ENCODE results near the gene SPG21.

The SPG21 gene

GRCh38 chr15:64993290-64993689 lies 3.6 kb upstream of the SPG21 start:
- no peak for DNase-seq (ENCODE audit: low read depth in 1 of 2, low spot score in 1 of 2)

GRCh38 chr15:64991536-64992135 lies 1.9 kb upstream of the SPG21 start:
- no peak for DNase-seq (ENCODE audit: low read depth in 1 of 2, low spot score in 1 of 2)

- no peak for DNase-seq (ENCODE audit: low read depth in 1 of 2, low spot score in 1 of 2)
Measured at GRCh38 chr15:64990168-64990470, 405 bp upstream of the SPG21 start.

GRCh38 chr15:64987136-64987535 lies 2.6 kb downstream of the SPG21 start:
- no peak for DNase-seq (ENCODE audit: low read depth in 1 of 2, low spot score in 1 of 2)

- no peak for DNase-seq (ENCODE audit: low read depth in 1 of 2, low spot score in 1 of 2)
Measured at GRCh38 chr15:64985366-64986033, 4.2 kb downstream of the SPG21 start.

GRCh38 chr15:64982472-64982871 lies 7.2 kb downstream of the SPG21 start:
- DNase-seq (ENCODE audit: low read depth in 1 of 2, low spot score in 1 of 2): no peak

GRCh38 chr15:64981812-64982431 lies 7.8 kb downstream of the SPG21 start:
- no peak for DNase-seq (ENCODE audit: low read depth in 1 of 2, low spot score in 1 of 2)

- no peak for DNase-seq (ENCODE audit: low read depth in 1 of 2, low spot score in 1 of 2)
Measured at GRCh38 chr15:64979252-64979710, 10.4 kb downstream of the SPG21 start.

GRCh38 chr15:64975390-64975789 lies 14.3 kb downstream of the SPG21 start:
- DNase-seq (ENCODE audit: low read depth in 1 of 2, low spot score in 1 of 2): no peak

GRCh38 chr15:64970698-64971097 lies 19.0 kb downstream of the SPG21 start:
- DNase-seq (ENCODE audit: low read depth in 1 of 2, low spot score in 1 of 2): no peak

GRCh38 chr15:64969401-64969800 lies 20.3 kb downstream of the SPG21 start:
- DNase-seq (ENCODE audit: low read depth in 1 of 2, low spot score in 1 of 2): no peak

GRCh38 chr15:64961013-64961412 lies 28.7 kb downstream of the SPG21 start:
- no peak for DNase-seq (ENCODE audit: low read depth in 1 of 2, low spot score in 1 of 2)

GRCh38 chr15:64960153-64960552 lies 29.6 kb downstream of the SPG21 start:
- DNase-seq (ENCODE audit: low read depth in 1 of 2, low spot score in 1 of 2): no peak

GRCh38 chr15:64959128-64959527 lies 30.6 kb downstream of the SPG21 start:
- no peak for DNase-seq (ENCODE audit: low read depth in 1 of 2, low spot score in 1 of 2)

- no peak for DNase-seq (ENCODE audit: low read depth in 1 of 2, low spot score in 1 of 2)
Measured at GRCh38 chr15:64954395-64954794, 35.3 kb downstream of the SPG21 start.

- no peak for DNase-seq (ENCODE audit: low read depth in 1 of 2, low spot score in 1 of 2)
Measured at GRCh38 chr15:64951777-64952418, 37.8 kb downstream of the SPG21 start.

GRCh38 chr15:64950888-64951287 lies 38.8 kb downstream of the SPG21 start:
- no peak for DNase-seq (ENCODE audit: low read depth in 1 of 2, low spot score in 1 of 2)

GRCh38 chr15:64949383-64950186 lies 40.1 kb downstream of the SPG21 start:
- DNase-seq (ENCODE audit: low read depth in 1 of 2, low spot score in 1 of 2): no peak

- DNase-seq (ENCODE audit: low read depth in 1 of 2, low spot score in 1 of 2): no peak
Measured at GRCh38 chr15:64948916-64949315, 40.8 kb downstream of the SPG21 start.

- DNase-seq (ENCODE audit: low read depth in 1 of 2, low spot score in 1 of 2): no peak
Measured at GRCh38 chr15:64947211-64947610, 42.5 kb downstream of the SPG21 start.

GRCh38 chr15:64944961-64945360 lies 44.8 kb downstream of the SPG21 start:
- DNase-seq (ENCODE audit: low read depth in 1 of 2, low spot score in 1 of 2): no peak

Data from stimulated activated CD4-positive, alpha-beta T cell treated with anti-CD3 and anti-CD28 coated beads, Interleukin-15, amount 100 ng/mL, for 1 hour (primary cell).